Neuronal stem cell (in vitro differentiated cells): Measurements from ENCODE around the gene OTULIN.

Source experiments
- DNase-seq: peaks from one replicate; pipeline ENCODE4 v3.0.0-alpha.2; 2013; ENCODE audit warnings: low spot score
- H2AFZ ChIP-seq: one replicate; pipeline ENCODE4 v1.6.1; 2013; ENCODE audit warnings: mild to moderate bottlenecking, low read length, inconsistent platforms
- H2AK5ac ChIP-seq: 2 replicates; pipeline ENCODE4 v1.6.1; 2013; ENCODE audit warnings: low read depth, mild to moderate bottlenecking, inconsistent platforms, low read length, moderate library complexity, mixed read lengths
- H2BK120ac ChIP-seq: 2 replicates; pipeline ENCODE4 v1.6.1; 2013; ENCODE audit warnings: low read depth, mild to moderate bottlenecking, inconsistent platforms, low read length, moderate library complexity, mixed read lengths
- H2BK12ac ChIP-seq: one replicate; pipeline ENCODE4 v1.6.1; 2013; ENCODE audit warnings: low read length, inconsistent platforms
- H2BK15ac ChIP-seq: 2 replicates; pipeline ENCODE4 v1.6.1; 2013; ENCODE audit warnings: mild to moderate bottlenecking, low read length, inconsistent platforms, mixed read lengths
- H2BK5ac ChIP-seq: one replicate; pipeline ENCODE4 v1.6.1; 2013; ENCODE audit warnings: inconsistent platforms, mild to moderate bottlenecking, low read length, moderate library complexity
- H3K14ac ChIP-seq: one replicate; pipeline ENCODE4 v1.6.1; 2013; ENCODE audit warnings: low read length, inconsistent platforms
- H3K18ac ChIP-seq: 2 replicates; pipeline ENCODE4 v1.6.1; 2013; ENCODE audit warnings: low read length, inconsistent platforms
- H3K23ac ChIP-seq: 2 replicates; pipeline ENCODE4 v1.6.1; 2013; ENCODE audit warnings: low read depth, mild to moderate bottlenecking, mixed read lengths, low read length, inconsistent platforms; ENCODE audit not compliant: poor library complexity
- H3K27ac ChIP-seq: replicated peaks from 3 replicates; pipeline ENCODE4 v1.5.1; 2013; ENCODE audit warnings: low read length, inconsistent platforms
- H3K27me3 ChIP-seq, 3 experiments: 2 replicates each; pipeline ENCODE4 v1.6.1; 2013; ENCODE audit warnings: low read length in 3 of 3, mild to moderate bottlenecking in 2 of 3, inconsistent platforms in 1 of 3, low read depth in 1 of 3, mixed read lengths in 1 of 3, moderate library complexity in 1 of 3; ENCODE audit not compliant: control insufficient read depth in 3 of 3, insufficient read depth in 3 of 3
- H3K36me3 ChIP-seq, 2 donors: replicated peaks in 1 of 2; 2 replicates each; pipeline ENCODE4 v1.6.1; 2013; ENCODE audit warnings: low read length in 2 of 2; ENCODE audit not compliant: control insufficient read depth in 2 of 2, insufficient read depth in 2 of 2
- H3K4ac ChIP-seq: 2 replicates; pipeline ENCODE4 v1.6.1; 2013; ENCODE audit warnings: inconsistent platforms, mild to moderate bottlenecking, low read length, moderate library complexity
- H3K4me1 ChIP-seq, 2 donors: 1 replicate in 1 of 2; 2 replicates in 1 of 2; pipeline ENCODE4 v1.6.1; 2013; ENCODE audit warnings: low read length in 2 of 2, low read depth in 1 of 2; ENCODE audit not compliant: control insufficient read depth in 2 of 2, insufficient read depth in 1 of 2
- H3K4me2 ChIP-seq: one replicate; pipeline ENCODE4 v1.6.1; 2013; ENCODE audit warnings: mild to moderate bottlenecking, low read length, inconsistent platforms; ENCODE audit not compliant: insufficient read depth, poor library complexity, severe bottlenecking
- H3K4me3 ChIP-seq, 2 donors: 2 replicates each; pipeline ENCODE4 v1.5.1; 2013; ENCODE audit warnings: low read length in 2 of 2, mild to moderate bottlenecking in 2 of 2, inconsistent platforms in 1 of 2, moderate library complexity in 1 of 2
- H3K79me1 ChIP-seq: one replicate; pipeline ENCODE4 v1.6.1; 2013; ENCODE audit warnings: low read depth, mild to moderate bottlenecking, inconsistent platforms, low read length, moderate library complexity
- H3K9ac ChIP-seq: one replicate; pipeline ENCODE4 v1.6.1; 2013; ENCODE audit warnings: mild to moderate bottlenecking, low read depth, low read length, inconsistent platforms; ENCODE audit not compliant: poor library complexity
- H3K9me3 ChIP-seq, 2 donors: replicated peaks in 1 of 2; 2 replicates each; pipeline versions ENCODE3 to v1.6.1; 2013; ENCODE audit warnings: low read length in 2 of 2, mild to moderate bottlenecking in 2 of 2, inconsistent platforms in 1 of 2, low read depth in 1 of 2, mixed read lengths in 1 of 2, moderate library complexity in 1 of 2; ENCODE audit not compliant: control insufficient read depth in 2 of 2, insufficient read depth in 1 of 2
- H4K8ac ChIP-seq: one replicate; pipeline ENCODE4 v1.6.1; 2013; ENCODE audit warnings: low read depth, mild to moderate bottlenecking, inconsistent platforms, low read length, moderate library complexity
- H4K91ac ChIP-seq: one replicate; pipeline ENCODE4 v1.6.1; 2013; ENCODE audit warnings: low read length, low read depth, mild to moderate bottlenecking, inconsistent platforms; ENCODE audit not compliant: poor library complexity
- WGBS, 2 donors: extraction: QIAGEN DNeasy Blood & Tissue Kit; methylation state at CpG; one replicate each; pipeline ENCODE4 v1.1.7; 2013; ENCODE audit warnings: missing lambda C conversion rate in 2 of 2, mixed read lengths in 1 of 2; ENCODE audit not compliant: insufficient read length in 2 of 2, insufficient replicate concordance in 1 of 2; ENCODE audit errors: extremely low coverage in 2 of 2; 5-methylcytosine and 5-hydroxymethylcytosine counted together

The OTULIN gene

GRCh38 chr5:14721990-14722656, 57.6 kb downstream of the OTULIN start:
- no peak overlapping the region for H4K8ac ChIP-seq
- H2AK5ac ChIP-seq = no peak overlapping the region
- no peak overlapping the region for H3K4me3 ChIP-seq
- no CpG with 5 or more reads among the region's 7 CpGs for WGBS, 2 donors
- no peaks in the 10 kb centered on the region for H3K36me3 ChIP-seq
- H3K23ac ChIP-seq = no peak overlapping the region
- no peak overlapping the region for H2BK120ac ChIP-seq
- H3K9ac ChIP-seq = no peak overlapping the region
- H2BK15ac ChIP-seq = no peak overlapping the region
- no peak overlapping the region for H3K4me2 ChIP-seq
- H2BK5ac ChIP-seq = no peak overlapping the region
- H2BK12ac ChIP-seq = no peak overlapping the region
- H3K9me3 ChIP-seq = peaks cover 4 to 5% of the 10 kb centered on the region in 2 donors
- H2AFZ ChIP-seq = no peak overlapping the region
- DNase-seq = no peak
- H3K27ac ChIP-seq = no peak overlapping the region
- no peaks in the 10 kb centered on the region for H3K27me3 ChIP-seq
- no peaks in the 10 kb centered on the region for H3K79me1 ChIP-seq
- no peak overlapping the region for H3K18ac ChIP-seq
- no peak overlapping the region for H3K4ac ChIP-seq
- H3K4me1 ChIP-seq = peaks cover 3 to 5% of the 10 kb centered on the region in 2 donors
- H3K14ac ChIP-seq = no peak overlapping the region
- no peak overlapping the region for H4K91ac ChIP-seq

- H3K4ac ChIP-seq = no peak overlapping the region
- peaks cover 8 to 9% of the 10 kb centered on the region in 2 donors for H3K4me1 ChIP-seq
- no peak overlapping the region for H3K4me3 ChIP-seq
- H4K8ac ChIP-seq = no peak overlapping the region
- no peak overlapping the region for H2BK12ac ChIP-seq
- H4K91ac ChIP-seq = no peak overlapping the region
- WGBS, 2 donors = no CpG with 5 or more reads among the region's 8 CpGs
- H3K4me2 ChIP-seq = no peak overlapping the region
- no peak overlapping the region for H3K9ac ChIP-seq
- H3K79me1 ChIP-seq = no peaks in the 10 kb centered on the region
- H3K14ac ChIP-seq = no peak overlapping the region
- H3K18ac ChIP-seq = no peak overlapping the region
- H2AK5ac ChIP-seq = no peak overlapping the region
- no peak overlapping the region for H2BK120ac ChIP-seq
- no peaks in the 10 kb centered on the region for H3K36me3 ChIP-seq
- H3K23ac ChIP-seq = no peak overlapping the region
- no peak overlapping the region for H3K27ac ChIP-seq
- no peaks in the 10 kb centered on the region for H3K27me3 ChIP-seq
- H2BK15ac ChIP-seq = no peak overlapping the region
- H2BK5ac ChIP-seq = no peak overlapping the region
- peaks cover 4 to 5% of the 10 kb centered on the region in 2 donors for H3K9me3 ChIP-seq
- H2AFZ ChIP-seq = no peak overlapping the region
- DNase-seq = no peak
Measured at GRCh38 chr5:14722923-14723322, 58.4 kb downstream of the OTULIN start.

- WGBS, 2 donors = no CpG with 5 or more reads among the region's 4 CpGs
- no peak for DNase-seq
- no peak overlapping the region for H2BK12ac ChIP-seq
- H4K91ac ChIP-seq = no peak overlapping the region
- no peaks in the 10 kb centered on the region for H3K36me3 ChIP-seq
- H2BK5ac ChIP-seq = no peak overlapping the region
- no peak overlapping the region for H2BK120ac ChIP-seq
- H3K9me3 ChIP-seq = peaks cover 3 to 4% of the 10 kb centered on the region in 2 donors
- H3K23ac ChIP-seq = no peak overlapping the region
- no peak overlapping the region for H3K9ac ChIP-seq
- no peaks in the 10 kb centered on the region for H3K27me3 ChIP-seq
- H2BK15ac ChIP-seq = no peak overlapping the region
- H2AFZ ChIP-seq = no peak overlapping the region
- no peak overlapping the region for H3K4me2 ChIP-seq
- H3K4ac ChIP-seq = no peak overlapping the region
- H3K4me1 ChIP-seq = peaks cover 16% of the 10 kb centered on the region in 2 donors
- H3K79me1 ChIP-seq = no peaks in the 10 kb centered on the region
- H3K4me3 ChIP-seq = no peak overlapping the region
- no peak overlapping the region for H3K18ac ChIP-seq
- no peak overlapping the region for H4K8ac ChIP-seq
- H3K27ac ChIP-seq = no peak overlapping the region
- H2AK5ac ChIP-seq = no peak overlapping the region
- no peak overlapping the region for H3K14ac ChIP-seq
Measured at GRCh38 chr5:14723701-14724132, 59.2 kb downstream of the OTULIN start.

GRCh38 chr5:14724633-14725032, 60.1 kb downstream of the OTULIN start:
- Histone ChIP-seq H3K79me1 (no peaks in the 10 kb centered on the region), H2BK12ac (no peak overlapping the region), H3K36me3 (no peaks in the 10 kb centered on the region), H4K91ac (no peak overlapping the region), H3K4me3 (no peak overlapping the region), H3K4me1 (peaks cover 18 to 19% of the 10 kb centered on the region in 2 donors), H3K9ac (no peak overlapping the region), H3K27me3 (no peaks in the 10 kb centered on the region), H4K8ac (no peak overlapping the region), H3K27ac (no peak overlapping the region), H3K9me3 (peaks cover 3% of the 10 kb centered on the region in 2 donors), H2BK15ac (no peak overlapping the region), H3K18ac (no peak overlapping the region), H3K23ac (no peak overlapping the region), H2AFZ (no peak overlapping the region), H3K4ac (no peak overlapping the region), H3K4me2 (no peak overlapping the region), H2AK5ac (no peak overlapping the region), H2BK5ac (no peak overlapping the region), H2BK120ac (no peak overlapping the region), H3K14ac (no peak overlapping the region)
- no peak for DNase-seq
- no CpG with 5 or more reads among the region's 10 CpGs for WGBS, 2 donors
